Measurements from ENCODE around the gene AP3S2. TPM values are rescaled to one million over a fixed set of nuclear protein-coding genes. Genes with fewer than 3 reads are reported as not detected.

Gene AP3S2
- total and polyA plus RNA-seq, 2 of the 4 experiments (the other 2 are of a cell fraction): 12.6 to 34.1 TPM

DNA sequence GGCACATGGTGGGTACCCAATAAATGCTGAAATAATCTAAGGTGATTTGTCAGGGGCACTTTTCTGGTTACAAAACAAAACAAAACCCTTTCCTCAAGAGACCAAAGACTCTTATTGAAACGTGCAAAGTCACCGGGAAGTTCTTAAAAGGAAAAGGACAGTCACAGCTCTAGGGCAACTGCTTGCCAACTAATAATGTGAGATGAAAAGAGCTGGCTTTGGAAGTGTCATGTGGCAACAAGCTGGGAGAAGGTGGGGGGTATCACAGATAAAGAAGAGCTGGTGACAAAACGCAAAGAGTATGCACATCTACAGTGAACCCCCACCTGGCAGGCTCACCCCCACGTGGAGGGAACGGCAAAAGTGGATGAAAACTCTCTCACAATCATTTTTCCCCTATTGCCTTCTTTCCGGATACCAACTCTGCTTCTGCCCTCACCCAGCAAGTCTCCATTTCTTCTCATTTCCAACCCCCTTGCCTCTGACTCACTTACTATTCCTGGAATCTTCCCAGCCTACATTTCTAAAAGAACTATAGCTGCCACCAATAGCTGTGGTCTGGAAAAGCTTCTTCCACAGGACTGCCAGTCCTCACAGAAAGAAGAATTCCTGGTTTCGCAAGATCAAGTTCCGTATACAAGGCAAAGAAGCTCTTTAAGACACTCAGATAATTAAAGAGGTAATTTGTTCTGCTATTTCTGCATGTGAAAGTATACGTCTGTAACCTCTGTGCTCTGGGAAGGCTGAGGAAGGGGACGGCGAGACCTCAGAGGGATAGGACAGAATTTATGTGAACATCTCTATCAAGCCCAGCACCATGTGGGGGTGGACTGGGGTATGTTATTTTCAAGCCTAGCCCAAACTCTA, 57.3 kb downstream of the AP3S2 start:
- CTCF ChIA-PET: interaction anchor here (0.6 to 1.0 kb wide), 5 partner anchors 16 to 652 kb away, joined by 3 to 6 read pairs (median 3); no protein-coding TSS in a partner anchor
- Histone ChIP-seq H4K20me1 (ENCODE audit: insufficient read depth, low read length) (no peaks in the 10 kb centered on the region), H3K9me1 (ENCODE audit: insufficient read depth, low read length) (peaks cover 37% of the 10 kb centered on the region), H3K4me3 (ENCODE audit: insufficient read depth, low read depth, low read length) (no peak overlapping the region), H4K5ac (ENCODE audit: low read depth, low read length) (peak overlapping the region; percentile 92), H3K23ac (ENCODE audit: low read depth, low read length) (peak overlapping the region; percentile 98), H2AK5ac (ENCODE audit: low read depth, low read length) (peak overlapping the region; percentile 87), H3K79me1 (ENCODE audit: low read depth in 1 of 2, low read length in 2 of 2) (peaks cover 14 to 46% of the 10 kb centered on the region in 2 experiments), H3K4ac (ENCODE audit: low read depth, low read length) (peak overlapping the region; percentile 97), H3K9ac (ENCODE audit: low read depth, low read length) (peak overlapping the region; percentile 59), H2BK20ac (ENCODE audit: low read depth, low read length) (peak overlapping the region; percentile 98), H2AFZ (replicated peaks; ENCODE audit: low read length, poor library complexity) (peak overlapping the region; percentile 88), H3K36me3 (ENCODE audit: control insufficient read depth, insufficient read depth, low read length) (peaks cover 22% of the 10 kb centered on the region), H4K91ac (ENCODE audit: insufficient read depth, low read depth, low read length) (peak overlapping the region; percentile 95), H3K9me3 (ENCODE audit: control insufficient read depth, insufficient read depth, low read length) (no peaks in the 10 kb centered on the region), H2BK120ac (ENCODE audit: low read depth, low read length) (peak overlapping the region; percentile 97), H3K27me3 (ENCODE audit: control insufficient read depth, insufficient read depth, low read length) (no peaks in the 10 kb centered on the region), H3K56ac (ENCODE audit: extremely low read depth, insufficient read depth, low read length) (peak overlapping the region; percentile 83), H3K4me1 (ENCODE audit: control insufficient read depth, insufficient read depth, low read length) (peaks cover 28% of the 10 kb centered on the region), H4K8ac (ENCODE audit: low read depth in 2 of 2, low read length in 2 of 2) (peak overlapping the region; percentile 37 to 97), H2AK9ac (replicated peaks; ENCODE audit: low read depth, low read length, poor library complexity) (peak overlapping the region; percentile 97), H3K4me2 (ENCODE audit: low read depth, low read length) (peak overlapping the region; percentile 91), H3K14ac (replicated peaks; ENCODE audit: low read depth, low read length) (peak overlapping the region; percentile 96), H3K27ac (ENCODE audit: insufficient read depth, low read length) (peak overlapping the region; percentile 93), H2BK15ac (ENCODE audit: low read depth, low read length) (peak overlapping the region; percentile 97), H3K18ac (ENCODE audit: low read depth, low read length) (peak overlapping the region; percentile 95), H2BK5ac (ENCODE audit: low read depth, low read length, poor library complexity, severe bottlenecking) (peak overlapping the region; percentile 99)
- peak; percentile 96 for DNase-seq
- intact Hi-C loops (cut with micrococcal nuclease): no loop called here
- POLR2A ChIA-PET (ENCODE audit: unreplicated experiment): interaction anchor here (0.6 kb wide), 1 partner anchor 35 kb away, joined by 6 read pairs; no protein-coding TSS in a partner anchor
- 10% methylated on average over 2 of the region's 11 CpGs; no CpG with 5 or more reads in 1 of the 2 experiments for WGBS, 2 experiments (ENCODE audit: extremely low coverage in 2 of 2, insufficient read length in 1 of 2)
- in situ Hi-C loops (cut with MboI; ENCODE audit: low sequenced_read_pairs): no loop called here
- dilution Hi-C loops (cut with HindIII; ENCODE audit: low sequenced_read_pairs, unreplicated experiment): no loop called here
- peak; percentile 88 for ATAC-seq (ENCODE audit: low read depth)
- BruUV-seq (replicated peaks): no TSS peak
- TF ChIP-seq RAD21 (IDR thresholded peaks at IDR 0.05; ENCODE audit: low read length) (no peak), MAFK (IDR thresholded peaks at IDR 0.05; ENCODE audit: low read depth, low read length) (no peak), SMC3 (IDR thresholded peaks at IDR 0.05; ENCODE audit: low read depth, low read length) (peak; percentile 22; the same call in 1 of the 2 replicates), POLR2A (IDR thresholded peaks at IDR 0.05; ENCODE audit: low read depth, low read length) (peak; percentile 21; the same call in 1 of the 2 replicates), CEBPB (IDR thresholded peaks at IDR 0.05; ENCODE audit: low read depth, low read length) (peak; percentile 97), CHD1 (IDR thresholded peaks at IDR 0.05; ENCODE audit: low read depth, low read length) (no peak), FOS (IDR thresholded peaks at IDR 0.05; ENCODE audit: low read depth, low read length) (peak; percentile 57), NFE2L2 (IDR thresholded peaks at IDR 0.05; ENCODE audit: low read depth, low read length) (no peak), MXI1 (IDR thresholded peaks at IDR 0.05; ENCODE audit: borderline replicate concordance, low read depth, low read length) (no peak), MAZ (IDR thresholded peaks at IDR 0.05; ENCODE audit: borderline replicate concordance, low read depth, low read length) (peak; percentile 16; the same call in 1 of the 2 replicates)
- TF ChIP-seq, protein P1, sequence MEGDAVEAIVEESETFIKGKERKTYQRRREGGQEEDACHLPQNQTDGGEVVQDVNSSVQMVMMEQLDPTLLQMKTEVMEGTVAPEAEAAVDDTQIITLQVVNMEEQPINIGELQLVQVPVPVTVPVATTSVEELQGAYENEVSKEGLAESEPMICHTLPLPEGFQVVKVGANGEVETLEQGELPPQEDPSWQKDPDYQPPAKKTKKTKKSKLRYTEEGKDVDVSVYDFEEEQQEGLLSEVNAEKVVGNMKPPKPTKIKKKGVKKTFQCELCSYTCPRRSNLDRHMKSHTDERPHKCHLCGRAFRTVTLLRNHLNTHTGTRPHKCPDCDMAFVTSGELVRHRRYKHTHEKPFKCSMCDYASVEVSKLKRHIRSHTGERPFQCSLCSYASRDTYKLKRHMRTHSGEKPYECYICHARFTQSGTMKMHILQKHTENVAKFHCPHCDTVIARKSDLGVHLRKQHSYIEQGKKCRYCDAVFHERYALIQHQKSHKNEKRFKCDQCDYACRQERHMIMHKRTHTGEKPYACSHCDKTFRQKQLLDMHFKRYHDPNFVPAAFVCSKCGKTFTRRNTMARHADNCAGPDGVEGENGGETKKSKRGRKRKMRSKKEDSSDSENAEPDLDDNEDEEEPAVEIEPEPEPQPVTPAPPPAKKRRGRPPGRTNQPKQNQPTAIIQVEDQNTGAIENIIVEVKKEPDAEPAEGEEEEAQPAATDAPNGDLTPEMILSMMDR (conservative IDR thresholded peaks at IDR 0.05; ENCODE audit: low read depth, low read length): no peak
- TF ChIP-seq, protein P2, sequence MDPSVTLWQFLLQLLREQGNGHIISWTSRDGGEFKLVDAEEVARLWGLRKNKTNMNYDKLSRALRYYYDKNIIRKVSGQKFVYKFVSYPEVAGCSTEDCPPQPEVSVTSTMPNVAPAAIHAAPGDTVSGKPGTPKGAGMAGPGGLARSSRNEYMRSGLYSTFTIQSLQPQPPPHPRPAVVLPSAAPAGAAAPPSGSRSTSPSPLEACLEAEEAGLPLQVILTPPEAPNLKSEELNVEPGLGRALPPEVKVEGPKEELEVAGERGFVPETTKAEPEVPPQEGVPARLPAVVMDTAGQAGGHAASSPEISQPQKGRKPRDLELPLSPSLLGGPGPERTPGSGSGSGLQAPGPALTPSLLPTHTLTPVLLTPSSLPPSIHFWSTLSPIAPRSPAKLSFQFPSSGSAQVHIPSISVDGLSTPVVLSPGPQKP (IDR thresholded peaks at IDR 0.05; ENCODE audit: borderline replicate concordance, low read depth, low read length): no peak
- TF ChIP-seq, protein P3, sequence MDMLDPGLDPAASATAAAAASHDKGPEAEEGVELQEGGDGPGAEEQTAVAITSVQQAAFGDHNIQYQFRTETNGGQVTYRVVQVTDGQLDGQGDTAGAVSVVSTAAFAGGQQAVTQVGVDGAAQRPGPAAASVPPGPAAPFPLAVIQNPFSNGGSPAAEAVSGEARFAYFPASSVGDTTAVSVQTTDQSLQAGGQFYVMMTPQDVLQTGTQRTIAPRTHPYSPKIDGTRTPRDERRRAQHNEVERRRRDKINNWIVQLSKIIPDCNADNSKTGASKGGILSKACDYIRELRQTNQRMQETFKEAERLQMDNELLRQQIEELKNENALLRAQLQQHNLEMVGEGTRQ (IDR thresholded peaks at IDR 0.05; ENCODE audit: low read depth, low read length): no peak; the same call in 1 of the 2 replicates
